A549 (cell line): ENCODE results near the gene DLGAP1. TPM values are rescaled to one million over a fixed set of nuclear protein-coding genes. Genes with fewer than 3 reads are reported as not detected.

ENCODE experiments used
- ATAC-seq, 2 experiments: fragments of 200-7000 bp in 1 of 2; fragments of >200 bp in 1 of 2; cut with Nextera tagmentation in 1 of 2; cut with Tn5 transposase in 1 of 2; 3 replicates each; pipeline versions ENCODE4 v1.8.0 to v1.9.1; 2018 to 2020; ENCODE audit warnings: mild to moderate bottlenecking in 1 of 2, moderate library complexity in 1 of 2
- CTCF ChIA-PET: fragments of 300-600 bp; sonication (Branson Sonifier 250); formaldehyde crosslinking; extraction: SDS; loops from one replicate; lab custom pipeline; 2021; ENCODE audit warnings: antibody characterized with exemption, inconsistent platforms; lab: Yijun Ruan, JAX
- POLR2A ChIA-PET: fragments of 350-600 bp; formaldehyde crosslinking; extraction: SDS; loops from one replicate; lab custom pipeline; 2021; ENCODE audit warnings: antibody characterized with exemption, inconsistent platforms; lab: Yijun Ruan, JAX
- DNase-seq, 2 experiments: peaks; one replicate each; pipeline versions ENCODE4 v3.0.0 to v3.0.0-alpha.2; 2011 to 2016; ENCODE audit warnings: low read depth in 1 of 2, low spot score in 1 of 2
- FAIRE-seq: peaks from 2 replicates; lab custom pipeline; 2011; peaks lifted over from hg19 to GRCh38; lab: Jason Lieb, UNC
- H3K27ac ChIP-seq, 2 experiments: fragments of >200 bp; sonication (Bioruptor Twin); formaldehyde crosslinking; 3 replicates each; pipeline ENCODE4 v1.5.1; 2016 to 2017
- H3K4me1 ChIP-seq: fragments of >200 bp; sonication (Bioruptor Twin); formaldehyde crosslinking; 3 replicates; pipeline ENCODE4 v1.6.1; 2016
- H3K4me2 ChIP-seq: fragments of >200 bp; sonication (Bioruptor Twin); formaldehyde crosslinking; 3 replicates; pipeline ENCODE4 v1.6.1; 2016
- H3K4me3 ChIP-seq: fragments of >200 bp; sonication (Bioruptor Twin); formaldehyde crosslinking; 3 replicates; pipeline ENCODE4 v1.5.1; 2016
- H3K9me3 ChIP-seq: fragments of >200 bp; sonication (Bioruptor Twin); formaldehyde crosslinking; 3 replicates; pipeline ENCODE4 v1.6.1; 2016
- CBX8 ChIP-seq: fragments of 200-600 bp; sonication (generic); IDR thresholded peaks from 2 replicates; pipeline ENCODE4 v1.6.1; 2016
- CEBPB ChIP-seq, 2 experiments: fragments of >200 bp in 1 of 2; sonication (Bioruptor Twin) in 1 of 2; formaldehyde crosslinking in 1 of 2; IDR thresholded peaks; 2 replicates each; pipeline ENCODE4 v1.6.1; 2012 to 2016
- CHD4 ChIP-seq: fragments of 200-600 bp; sonication (generic); IDR thresholded peaks from 2 replicates; pipeline ENCODE4 v1.6.1; 2016; ENCODE audit warnings: antibody characterized with exemption, mild to moderate bottlenecking, borderline replicate concordance
- CTCF ChIP-seq: fragments of >200 bp; sonication (Bioruptor Twin); formaldehyde crosslinking; IDR thresholded peaks from 3 replicates; pipeline ENCODE4 v1.5.1; 2016
- EHF ChIP-seq: fragments of 250-450 bp; sonication (Bioruptor Pico); IDR thresholded peaks from 2 replicates; pipeline ENCODE4 v1.5.0; 2020; ENCODE audit warnings: mild to moderate bottlenecking
- EHMT2 ChIP-seq: fragments of 200-600 bp; sonication (generic); IDR thresholded peaks from 2 replicates; pipeline ENCODE4 v1.6.1; 2016; ENCODE audit warnings: antibody characterized with exemption, low read depth, mild to moderate bottlenecking, moderate library complexity
- ELK1 ChIP-seq: fragments of 150-350 bp; IDR thresholded peaks from 2 replicates; pipeline ENCODE4 v1.6.1; 2014; ENCODE audit warnings: low read depth, mild to moderate bottlenecking, low read length
- ESRRA ChIP-seq: fragments of 150-350 bp; IDR thresholded peaks from 2 replicates; pipeline ENCODE4 v1.6.1; 2014; ENCODE audit warnings: mild to moderate bottlenecking, low read length, borderline replicate concordance
- GATA3 ChIP-seq: IDR thresholded peaks from 2 replicates; pipeline ENCODE4 v1.6.1; 2012; ENCODE audit warnings: borderline replicate concordance
- JUN ChIP-seq, 2 experiments: fragments of >200 bp; sonication (Bioruptor Twin); formaldehyde crosslinking; IDR thresholded peaks; 2 replicates in 1 of 2; 3 replicates in 1 of 2; pipeline ENCODE4 v1.6.1; 2016 to 2017
- JUNB ChIP-seq: fragments of >200 bp; sonication (Bioruptor Twin); formaldehyde crosslinking; IDR thresholded peaks from 2 replicates; pipeline ENCODE4 v1.6.1; 2016
- MAX ChIP-seq: IDR thresholded peaks from 2 replicates; pipeline ENCODE4 v1.6.1; 2012
- MYC ChIP-seq: IDR thresholded peaks from 2 replicates; pipeline ENCODE4 v1.6.1; 2012; ENCODE audit warnings: mild to moderate bottlenecking, inconsistent platforms, low read length, improper control_type of control experiment, borderline replicate concordance
- PBX3 ChIP-seq: IDR thresholded peaks from 2 replicates; pipeline ENCODE4 v1.6.1; 2012
- PHF8 ChIP-seq: fragments of 200-600 bp; sonication (generic); IDR thresholded peaks from 2 replicates; pipeline ENCODE4 v1.6.1; 2016; ENCODE audit warnings: low read depth, mild to moderate bottlenecking, antibody characterized with exemption, moderate library complexity, borderline replicate concordance
- RFX5 ChIP-seq: fragments of 450-650 bp; IDR thresholded peaks from 2 replicates; pipeline ENCODE4 v1.7.1; 2014; ENCODE audit warnings: antibody characterized with exemption, mild to moderate bottlenecking, moderate library complexity
- TP53 ChIP-seq: fragments of 250-450 bp; sonication (Bioruptor Pico); IDR thresholded peaks from 2 replicates; pipeline ENCODE4 v1.5.0; 2021; ENCODE audit warnings: mild to moderate bottlenecking, moderate library complexity
- USF2 ChIP-seq: fragments of 450-650 bp; IDR thresholded peaks from 2 replicates; pipeline ENCODE4 v1.6.1; 2014; ENCODE audit warnings: antibody characterized with exemption
- ZNF302 ChIP-seq: fragments of 250-450 bp; sonication (Bioruptor Pico); IDR thresholded peaks from 2 replicates; pipeline ENCODE4 v1.9.0; 2021; ENCODE audit warnings: inconsistent platforms, mild to moderate bottlenecking, moderate library complexity
- WGBS: methylation state at CpG from one replicate; pipeline ENCODE4 v1.1.6; 2017; ENCODE audit errors: missing lambda C conversion rate; 5-methylcytosine and 5-hydroxymethylcytosine counted together
- polyA plus RNA-seq, 4 experiments: library from polyadenylated mRNA; depleted of rRNA in 3 of 4; stranded (reverse); fragments of >200 nt; fragmentation: RNase III in 1 of 4; extraction: RNeasy Plus Mini Kit Qiagen cat#74134 plus additional on column Dnase treatment in 1 of 4; gene quantifications; 2 replicates in 3 of 4; 3 replicates in 1 of 4; pipeline ENCODE4 v1.2.3, GENCODE V29; 2011 to 2017

Gene DLGAP1
- polyA plus RNA-seq, 2 of the 4 experiments (the other 2 are of a cell fraction), result 0.04 to 0.12 TPM

- peaks cover 9% of the 10 kb centered on the region; the same call in 1 of the 3 replicates for H3K9me3 ChIP-seq
- peak overlapping the region; percentile 51 to 68; a peak in 4 of 6 replicates for H3K27ac ChIP-seq
- H3K4me3 ChIP-seq, result no peak overlapping the region
- WGBS, result 83% methylated on average over 9 of the region's 9 CpGs
- CTCF ChIA-PET, result interaction anchor here (0.6 to 1.2 kb wide), 3 partner anchors 14 to 259 kb away, joined by 3 to 4 read pairs (median 3); no protein-coding TSS in a partner anchor
- no peak overlapping the region for H3K4me2 ChIP-seq
- FAIRE-seq, result no peak
- TF ChIP-seq GATA3 (no peak), ESRRA (no peak), ELK1 (no peak), ZNF302 (CRISPR knock-in tag) (no peak), EHF (CRISPR knock-in tag) (no peak), PHF8 (no peak), RFX5 (no peak), EHMT2 (no peak), CHD4 (no peak), USF2 (no peak), CTCF (no peak)
- TF ChIP-seq, all 56 proteins: peak for 0
- peaks cover 43% of the 10 kb centered on the region for H3K4me1 ChIP-seq
- ATAC-seq (no peak), DNase-seq (no peak)
- POLR2A ChIA-PET, result no interaction called here
Measured at GRCh38 chr18:3689986-3690763, 764.9 kb downstream of the DLGAP1 start.

- ChIA-PET CTCF (interaction anchor here (1.2 kb wide), 1 partner anchor 181 kb away, joined by 3 read pairs; no protein-coding TSS in a partner anchor), POLR2A (no interaction called here)
- FAIRE-seq (no peak), DNase-seq (no peak), ATAC-seq (no peak)
- Histone ChIP-seq H3K27ac (peak overlapping the region; percentile 51 to 80), H3K4me1 (peaks cover 49% of the 10 kb centered on the region), H3K4me2 (peak overlapping the region; percentile 38), H3K4me3 (no peak overlapping the region), H3K9me3 (peaks cover 9% of the 10 kb centered on the region; the same call in 1 of the 3 replicates)
- TF ChIP-seq JUNB (no peak), TP53 (CRISPR knock-in tag) (no peak), MYC (no peak), PBX3 (no peak), CBX8 (no peak), CEBPB (IDR thresholded peaks at IDR 0.05) (no peak), JUN (IDR thresholded peaks at IDR 0.05) (no peak), ZNF302 (CRISPR knock-in tag) (no peak), EHMT2 (no peak), MAX (no peak)
- WGBS, result 32% methylated on average over 3 of the region's 3 CpGs
Measured at GRCh38 chr18:3689091-3689490, 766.0 kb downstream of the DLGAP1 start.
